ENCODE measurements around the gene ZBTB20. TPM values are rescaled to one million over a fixed set of nuclear protein-coding genes. Genes with fewer than 3 reads are reported as not detected.

Gene ZBTB20
- total RNA-seq, 4 donors from 2014 or later: 69.9 to 112 (median 80.8) TPM

DNA sequence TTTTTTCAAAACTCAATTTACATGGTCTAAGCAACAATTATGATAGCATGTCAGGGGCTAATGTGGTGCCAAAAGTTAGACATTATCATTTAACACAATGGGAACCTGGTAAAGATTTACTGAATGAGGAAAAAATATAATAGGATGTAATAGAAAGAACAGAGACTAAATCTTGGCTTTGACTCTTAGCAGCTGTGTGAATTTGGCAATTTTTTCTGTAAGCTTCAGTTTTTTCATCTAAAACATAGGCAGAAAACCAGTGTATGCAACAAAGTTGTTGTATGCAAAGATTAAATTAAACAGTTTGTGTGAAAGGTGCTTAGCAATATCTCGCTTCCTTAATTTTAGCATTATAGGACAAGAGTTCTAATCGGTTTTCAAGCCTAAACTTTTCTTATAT lies 57.6 kb downstream of the ZBTB20 start:
- Histone ChIP-seq H3K27me3 (no peaks in the 10 kb centered on the region), H3K9me3 (no peaks in the 10 kb centered on the region), H3K4me1 (peaks cover 28 to 56% (median 46%) of the 10 kb centered on the region in 4 donors), H3K36me3 (no peaks in the 10 kb centered on the region), H3K27ac (replicated peaks in 1 of 4) (no peak overlapping the region), H3K4me3 (no peak overlapping the region)
- intact Hi-C loops (cut with DNase I): loop anchor here (10.0 kb wide), 1 partner anchor 405 kb away; no protein-coding TSS in a partner anchor
- WGBS: 94% methylated on average over 2 of the region's 2 CpGs
- no peak for DNase-seq (ENCODE audit: extremely low spot score)
- TF ChIP-seq EP300 (IDR thresholded peaks at IDR 0.05) (no peak), CTCF (IDR thresholded peaks at IDR 0.05) (no peak), POLR2AphosphoS5 (IDR thresholded peaks at IDR 0.05) (no peak), POLR2A (IDR thresholded peaks at IDR 0.05; ENCODE audit: low read depth) (no peak)

- H3K27ac ChIP-seq (replicated peaks in 1 of 4): no peak overlapping the region
- peaks cover 24 to 53% (median 33%) of the 10 kb centered on the region in 4 donors for H3K4me1 ChIP-seq
- no peaks in the 10 kb centered on the region for H3K36me3 ChIP-seq
- intact Hi-C loops (cut with DNase I): loop anchor here (10.0 kb wide), 1 partner anchor 403 kb away; no protein-coding TSS in a partner anchor
- DNase-seq (ENCODE audit: extremely low spot score): no peak
- no peak overlapping the region for H3K4me3 ChIP-seq
- no peaks in the 10 kb centered on the region for H3K27me3 ChIP-seq
- H3K9me3 ChIP-seq: no peaks in the 10 kb centered on the region
- no peak for TF ChIP-seq POLR2AphosphoS5 (IDR thresholded peaks at IDR 0.05)
- no peak for TF ChIP-seq POLR2A (IDR thresholded peaks at IDR 0.05; ENCODE audit: low read depth)
- no peak for TF ChIP-seq CTCF (IDR thresholded peaks at IDR 0.05)
- TF ChIP-seq EP300 (IDR thresholded peaks at IDR 0.05): no peak
- WGBS: 79% methylated on average over 1 of the region's 1 CpG
These were observed 59.6 kb downstream of the ZBTB20 start for GRCh38 chr3:115087512-115087911.

- Histone ChIP-seq H3K27me3 (no peaks in the 10 kb centered on the region), H3K36me3 (no peaks in the 10 kb centered on the region), H3K4me1 (peaks cover 14 to 41% (median 25%) of the 10 kb centered on the region in 4 donors), H3K4me3 (no peak overlapping the region), H3K9me3 (no peaks in the 10 kb centered on the region), H3K27ac (replicated peaks in 1 of 4) (no peak overlapping the region)
- no peak for DNase-seq (ENCODE audit: extremely low spot score)
- WGBS: 88% methylated on average over 2 of the region's 2 CpGs
- no peak for TF ChIP-seq POLR2A (IDR thresholded peaks at IDR 0.05; ENCODE audit: low read depth)
- no peak for TF ChIP-seq POLR2AphosphoS5 (IDR thresholded peaks at IDR 0.05)
- TF ChIP-seq CTCF (IDR thresholded peaks at IDR 0.05): no peak
- no peak for TF ChIP-seq EP300 (IDR thresholded peaks at IDR 0.05)
- intact Hi-C loops (cut with DNase I): loop anchor here (10.0 kb wide), 1 partner anchor 402 kb away; no protein-coding TSS in a partner anchor
These were observed 60.7 kb downstream of the ZBTB20 start for GRCh38 chr3:115086344-115086743.

GRCh38 chr3:115085197-115085865 lies 61.8 kb downstream of the ZBTB20 start:
- Histone ChIP-seq H3K4me1 (peaks cover 8 to 33% (median 23%) of the 10 kb centered on the region in 4 donors), H3K4me3 (no peak overlapping the region), H3K36me3 (no peaks in the 10 kb centered on the region), H3K27ac (replicated peaks in 1 of 4) (no peak overlapping the region), H3K27me3 (no peaks in the 10 kb centered on the region), H3K9me3 (no peaks in the 10 kb centered on the region)
- TF ChIP-seq POLR2AphosphoS5 (IDR thresholded peaks at IDR 0.05) (no peak), CTCF (IDR thresholded peaks at IDR 0.05) (peak in 1 of 3 experiments; percentile 7), EP300 (IDR thresholded peaks at IDR 0.05) (no peak), POLR2A (IDR thresholded peaks at IDR 0.05; ENCODE audit: low read depth) (no peak)
- WGBS: 75% methylated on average over 2 of the region's 2 CpGs
- no peak for DNase-seq (ENCODE audit: extremely low spot score)
- intact Hi-C loops (cut with DNase I): loop anchor here (10.0 kb wide), 1 partner anchor 401 kb away; no protein-coding TSS in a partner anchor

All from esophagus muscularis mucosa (tissue), 4 donors.